Karpas-422 (cell line): ENCODE results near the gene DTD1. TPM values are rescaled to one million over a fixed set of nuclear protein-coding genes. Genes with fewer than 3 reads are reported as not detected.

Experiments used
- DNase-seq: peaks from one replicate; pipeline ENCODE4 v3.0.0-alpha.2; 2015
- H2AFZ ChIP-seq: fragments of 200-600 bp; sonication (generic); 2 replicates; pipeline ENCODE4 v1.6.1; 2014; ENCODE audit warnings: antibody characterized with exemption, low read length, mixed read lengths
- H3K27ac ChIP-seq: fragments of 200-600 bp; sonication (generic); 2 replicates; pipeline ENCODE4 v1.5.1; 2014; ENCODE audit warnings: mild to moderate bottlenecking, low read length, moderate library complexity
- H3K27me3 ChIP-seq: fragments of 200-600 bp; sonication (generic); 2 replicates; pipeline ENCODE4 v1.6.1; 2014; ENCODE audit warnings: low read length, mixed read lengths
- H3K36me3 ChIP-seq: fragments of 200-600 bp; sonication (generic); 2 replicates; pipeline ENCODE4 v1.6.1; 2014; ENCODE audit warnings: low read length, mixed read lengths; ENCODE audit not compliant: insufficient read depth
- H3K4me1 ChIP-seq: fragments of 200-600 bp; sonication (generic); 2 replicates; pipeline ENCODE4 v1.6.1; 2014; ENCODE audit warnings: mild to moderate bottlenecking, low read length, mixed read lengths
- H3K4me2 ChIP-seq: fragments of 200-600 bp; sonication (generic); 2 replicates; pipeline ENCODE4 v1.6.1; 2014; ENCODE audit warnings: low read length, low read depth, mild to moderate bottlenecking; ENCODE audit not compliant: poor library complexity, severe bottlenecking
- H3K4me3 ChIP-seq: fragments of 200-600 bp; sonication (generic); 2 replicates; pipeline ENCODE4 v1.5.1; 2014; ENCODE audit warnings: mild to moderate bottlenecking, antibody characterized with exemption, low read length, mixed read lengths
- H3K79me2 ChIP-seq: fragments of 200-600 bp; sonication (generic); 2 replicates; pipeline ENCODE4 v1.6.1; 2014; ENCODE audit warnings: mild to moderate bottlenecking, low read length, mixed read lengths
- H3K9ac ChIP-seq: fragments of 200-600 bp; sonication (generic); 2 replicates; pipeline ENCODE4 v1.6.0; 2014; ENCODE audit warnings: low read length
- H3K9me2 ChIP-seq: fragments of 200-600 bp; sonication (generic), shearing (Covaris generic); replicated peaks from 2 replicates; pipeline ENCODE4 v1.6.0; 2014; ENCODE audit warnings: mild to moderate bottlenecking, low read length, moderate library complexity; ENCODE audit not compliant: insufficient read depth
- H3K9me3 ChIP-seq: fragments of 300-700, 200-600 bp; sonication (generic); 2 replicates; pipeline ENCODE4 v1.6.1; 2014; ENCODE audit warnings: low read length, mixed read lengths
- H4K20me1 ChIP-seq: fragments of 200-600 bp; sonication (generic); 2 replicates; pipeline ENCODE4 v1.6.1; 2014; ENCODE audit warnings: mild to moderate bottlenecking, antibody characterized with exemption, low read length, low read depth; ENCODE audit not compliant: insufficient read depth
- total RNA-seq: library from RNA; depleted of rRNA; stranded (reverse); fragments of >200 nt; shearing (Covaris generic); gene quantifications from 2 replicates; pipeline ENCODE4 v1.2.3, GENCODE V29; 2014; ENCODE audit warnings: low replicate concordance

DTD1 gene
- total RNA-seq, 1 experiment from 2014 or later = 84.9 TPM

GRCh38 chr20:18701969-18702368 lies 114.1 kb downstream of the DTD1 start:
- H3K4me2 ChIP-seq = no peak overlapping the region
- DNase-seq = no peak
- no peaks in the 10 kb centered on the region for H3K79me2 ChIP-seq
- H3K27ac ChIP-seq = no peak overlapping the region
- no peaks in the 10 kb centered on the region for H3K27me3 ChIP-seq
- H3K9me2 ChIP-seq = no peaks in the 10 kb centered on the region
- no peak overlapping the region for H3K9ac ChIP-seq
- H4K20me1 ChIP-seq = peaks cover 13% of the 10 kb centered on the region; the same call in 1 of the 2 replicates
- H3K4me1 ChIP-seq = no peaks in the 10 kb centered on the region
- H2AFZ ChIP-seq = no peak overlapping the region
- no peak overlapping the region for H3K4me3 ChIP-seq
- H3K36me3 ChIP-seq = no peaks in the 10 kb centered on the region
- H3K9me3 ChIP-seq = no peaks in the 10 kb centered on the region

DNA sequence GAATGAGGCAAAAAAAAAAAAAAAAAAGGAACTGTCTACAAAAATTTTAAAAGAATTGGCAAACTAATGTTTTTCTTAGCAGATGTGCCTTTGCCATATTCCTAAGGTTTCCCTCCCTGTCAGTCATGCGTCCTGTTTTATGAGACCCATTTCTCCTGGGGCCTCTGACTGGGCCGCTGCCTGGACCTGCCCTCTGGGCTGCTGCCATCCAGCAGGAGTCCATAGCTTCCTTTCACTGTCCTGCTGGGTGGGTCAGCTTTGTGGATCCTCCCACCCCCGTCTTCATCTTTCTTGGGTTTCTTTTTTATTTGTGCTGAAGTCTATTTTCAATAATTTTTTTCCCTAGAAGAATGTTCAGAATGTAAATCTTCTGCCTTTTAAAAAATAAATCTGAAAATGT lies 114.9 kb downstream of the DTD1 start:
- Histone ChIP-seq H4K20me1 (peaks cover 13% of the 10 kb centered on the region; the same call in 1 of the 2 replicates), H3K9ac (no peak overlapping the region), H3K4me1 (no peaks in the 10 kb centered on the region), H3K79me2 (no peaks in the 10 kb centered on the region), H3K27me3 (no peaks in the 10 kb centered on the region), H3K4me3 (no peak overlapping the region), H3K36me3 (no peaks in the 10 kb centered on the region), H3K4me2 (no peak overlapping the region), H2AFZ (no peak overlapping the region), H3K27ac (no peak overlapping the region), H3K9me2 (no peaks in the 10 kb centered on the region), H3K9me3 (no peaks in the 10 kb centered on the region)
- DNase-seq = no peak

DNA sequence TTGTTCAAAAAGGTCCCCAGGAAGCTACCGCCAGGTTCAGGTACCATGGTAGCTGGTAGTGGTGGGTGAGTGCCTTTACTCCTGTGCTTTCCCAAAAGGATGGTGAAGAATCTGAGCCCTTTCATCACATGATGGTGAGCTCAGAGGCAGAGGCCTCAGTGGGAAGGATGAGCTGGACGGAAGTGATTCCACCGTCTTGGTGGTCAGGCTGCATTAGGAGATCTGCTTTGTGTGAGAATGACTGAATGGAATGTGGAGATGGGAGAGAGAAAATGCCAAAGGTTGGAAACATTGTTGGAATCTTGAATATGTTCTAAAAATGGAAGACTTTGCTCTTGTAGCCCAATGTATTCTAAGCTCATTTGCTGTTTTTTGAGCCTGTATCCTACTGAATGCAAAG lies 117.6 kb downstream of the DTD1 start:
- Histone ChIP-seq H3K4me3 (no peak overlapping the region), H3K9ac (no peak overlapping the region), H4K20me1 (peaks cover 9% of the 10 kb centered on the region; the same call in 1 of the 2 replicates), H3K9me2 (no peaks in the 10 kb centered on the region), H3K36me3 (no peaks in the 10 kb centered on the region), H3K27ac (no peak overlapping the region), H2AFZ (no peak overlapping the region), H3K27me3 (no peaks in the 10 kb centered on the region), H3K4me2 (no peak overlapping the region), H3K9me3 (no peaks in the 10 kb centered on the region), H3K4me1 (no peaks in the 10 kb centered on the region; the same call in 1 of the 2 replicates), H3K79me2 (no peaks in the 10 kb centered on the region)
- DNase-seq = no peak

- no peaks in the 10 kb centered on the region for H3K9me3 ChIP-seq
- DNase-seq = no peak
- H3K27me3 ChIP-seq = no peaks in the 10 kb centered on the region
- no peaks in the 10 kb centered on the region for H3K9me2 ChIP-seq
- H3K4me1 ChIP-seq = no peaks in the 10 kb centered on the region; the same call in 1 of the 2 replicates
- H3K36me3 ChIP-seq = no peaks in the 10 kb centered on the region
- H3K79me2 ChIP-seq = no peaks in the 10 kb centered on the region
- H3K4me3 ChIP-seq = no peak overlapping the region
- H3K27ac ChIP-seq = no peak overlapping the region
- H3K4me2 ChIP-seq = no peak overlapping the region
- H2AFZ ChIP-seq = no peak overlapping the region
- no peak overlapping the region for H3K9ac ChIP-seq
- H4K20me1 ChIP-seq = peaks cover 9% of the 10 kb centered on the region; the same call in 1 of the 2 replicates
Measured at GRCh38 chr20:18705910-18706309, 118.1 kb downstream of the DTD1 start.

GRCh38 chr20:18712131-18712530 lies 124.3 kb downstream of the DTD1 start:
- Histone ChIP-seq H3K9me3 (no peaks in the 10 kb centered on the region), H3K4me2 (no peak overlapping the region), H3K9ac (no peak overlapping the region), H4K20me1 (peaks cover 15% of the 10 kb centered on the region; the same call in 1 of the 2 replicates), H3K79me2 (no peaks in the 10 kb centered on the region), H3K36me3 (no peaks in the 10 kb centered on the region), H3K4me3 (no peak overlapping the region), H3K27ac (no peak overlapping the region), H3K4me1 (no peaks in the 10 kb centered on the region; the same call in 1 of the 2 replicates), H3K9me2 (no peaks in the 10 kb centered on the region), H2AFZ (no peak overlapping the region), H3K27me3 (no peaks in the 10 kb centered on the region)
- DNase-seq = no peak

GRCh38 chr20:18712882-18713281 lies 125.0 kb downstream of the DTD1 start:
- Histone ChIP-seq H3K36me3 (no peaks in the 10 kb centered on the region), H3K79me2 (no peaks in the 10 kb centered on the region), H3K9me2 (no peaks in the 10 kb centered on the region), H2AFZ (no peak overlapping the region), H3K27ac (no peak overlapping the region), H3K9me3 (no peaks in the 10 kb centered on the region), H3K27me3 (no peaks in the 10 kb centered on the region), H3K4me2 (no peak overlapping the region), H3K4me3 (no peak overlapping the region), H4K20me1 (peaks cover 15% of the 10 kb centered on the region; the same call in 1 of the 2 replicates), H3K9ac (no peak overlapping the region), H3K4me1 (no peaks in the 10 kb centered on the region; the same call in 1 of the 2 replicates)
- DNase-seq = no peak

DNA sequence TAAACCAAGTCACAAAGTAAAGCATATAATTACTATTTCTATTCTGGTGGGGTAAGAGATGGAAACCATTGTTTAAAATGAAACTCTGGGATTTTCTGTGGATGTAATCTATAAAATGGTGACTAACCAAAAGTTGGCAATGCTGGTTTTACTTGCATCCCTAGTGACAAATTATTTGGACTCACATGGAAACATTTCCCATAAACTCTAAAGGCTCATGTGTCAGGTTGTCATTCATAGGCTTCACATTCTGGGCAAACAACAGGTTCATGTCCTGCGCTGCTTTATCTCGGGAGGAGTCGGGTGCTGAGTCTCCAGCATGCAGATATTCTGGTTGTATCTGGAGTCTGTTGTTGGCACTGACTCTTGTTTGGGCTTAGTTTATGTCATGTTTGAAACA lies 127.7 kb downstream of the DTD1 start:
- DNase-seq = no peak
- Histone ChIP-seq H3K27ac (no peak overlapping the region), H3K4me1 (no peaks in the 10 kb centered on the region), H4K20me1 (peaks cover 15% of the 10 kb centered on the region; the same call in 1 of the 2 replicates), H3K27me3 (no peaks in the 10 kb centered on the region), H3K36me3 (no peaks in the 10 kb centered on the region), H3K9ac (no peak overlapping the region), H3K9me2 (no peaks in the 10 kb centered on the region), H3K79me2 (no peaks in the 10 kb centered on the region), H3K9me3 (no peaks in the 10 kb centered on the region), H2AFZ (no peak overlapping the region), H3K4me2 (no peak overlapping the region), H3K4me3 (no peak overlapping the region)

GRCh38 chr20:18717062-18717461 lies 129.2 kb downstream of the DTD1 start:
- H3K36me3 ChIP-seq = no peaks in the 10 kb centered on the region
- no peak overlapping the region for H3K4me2 ChIP-seq
- H3K27me3 ChIP-seq = no peaks in the 10 kb centered on the region
- peaks cover 21% of the 10 kb centered on the region; the same call in 1 of the 2 replicates for H4K20me1 ChIP-seq
- no peaks in the 10 kb centered on the region for H3K4me1 ChIP-seq
- no peak overlapping the region for H3K9ac ChIP-seq
- DNase-seq = no peak
- no peak overlapping the region for H3K4me3 ChIP-seq
- no peaks in the 10 kb centered on the region for H3K79me2 ChIP-seq
- no peak overlapping the region for H3K27ac ChIP-seq
- no peak overlapping the region for H2AFZ ChIP-seq
- no peaks in the 10 kb centered on the region for H3K9me2 ChIP-seq
- H3K9me3 ChIP-seq = no peaks in the 10 kb centered on the region
